RWPE1 (cell line): ENCODE results near the gene MAP4K3.
"Not testable (repeated sequence)": the region's sequence is repeated elsewhere in the genome, so short reads cannot be mapped to it uniquely, and the experiment has no call there.

ENCODE experiments used
- CTCF ChIA-PET: fragments of 350-600 bp; sonication (Branson Sonifier 250); formaldehyde crosslinking; extraction: SDS; loops from one replicate; lab custom pipeline; 2021; lab: Yijun Ruan, JAX
- POLR2A ChIA-PET: fragments of 400-600 bp; formaldehyde crosslinking; extraction: SDS; loops from one replicate; lab custom pipeline; 2020; ENCODE audit warnings: antibody characterized with exemption; ENCODE audit not compliant: low non-redundant PET; lab: Yijun Ruan, JAX
- DNase-seq: peaks from one replicate; pipeline ENCODE4 v3.0.0; 2012; ENCODE audit warnings: low spot score
- H3K27ac ChIP-seq: fragments of 450-650 bp; 2 replicates; pipeline ENCODE4 v1.5.1; 2017
- TF ChIP-seq, protein P1 (sequence below): fragments of 450-650 bp; conservative IDR thresholded peaks from 2 replicates; pipeline ENCODE4 v1.5.1; 2017; ENCODE audit warnings: low read depth, mild to moderate bottlenecking

Gene MAP4K3

GRCh38 chr2:39373181-39373802 lies 63.8 kb downstream of the MAP4K3 start:
- H3K27ac ChIP-seq = no peak overlapping the region
- no peak for DNase-seq
- TF ChIP-seq, protein P1, sequence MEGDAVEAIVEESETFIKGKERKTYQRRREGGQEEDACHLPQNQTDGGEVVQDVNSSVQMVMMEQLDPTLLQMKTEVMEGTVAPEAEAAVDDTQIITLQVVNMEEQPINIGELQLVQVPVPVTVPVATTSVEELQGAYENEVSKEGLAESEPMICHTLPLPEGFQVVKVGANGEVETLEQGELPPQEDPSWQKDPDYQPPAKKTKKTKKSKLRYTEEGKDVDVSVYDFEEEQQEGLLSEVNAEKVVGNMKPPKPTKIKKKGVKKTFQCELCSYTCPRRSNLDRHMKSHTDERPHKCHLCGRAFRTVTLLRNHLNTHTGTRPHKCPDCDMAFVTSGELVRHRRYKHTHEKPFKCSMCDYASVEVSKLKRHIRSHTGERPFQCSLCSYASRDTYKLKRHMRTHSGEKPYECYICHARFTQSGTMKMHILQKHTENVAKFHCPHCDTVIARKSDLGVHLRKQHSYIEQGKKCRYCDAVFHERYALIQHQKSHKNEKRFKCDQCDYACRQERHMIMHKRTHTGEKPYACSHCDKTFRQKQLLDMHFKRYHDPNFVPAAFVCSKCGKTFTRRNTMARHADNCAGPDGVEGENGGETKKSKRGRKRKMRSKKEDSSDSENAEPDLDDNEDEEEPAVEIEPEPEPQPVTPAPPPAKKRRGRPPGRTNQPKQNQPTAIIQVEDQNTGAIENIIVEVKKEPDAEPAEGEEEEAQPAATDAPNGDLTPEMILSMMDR = no peak
- ChIA-PET POLR2A (no interaction called here), CTCF (no interaction called here)

DNA sequence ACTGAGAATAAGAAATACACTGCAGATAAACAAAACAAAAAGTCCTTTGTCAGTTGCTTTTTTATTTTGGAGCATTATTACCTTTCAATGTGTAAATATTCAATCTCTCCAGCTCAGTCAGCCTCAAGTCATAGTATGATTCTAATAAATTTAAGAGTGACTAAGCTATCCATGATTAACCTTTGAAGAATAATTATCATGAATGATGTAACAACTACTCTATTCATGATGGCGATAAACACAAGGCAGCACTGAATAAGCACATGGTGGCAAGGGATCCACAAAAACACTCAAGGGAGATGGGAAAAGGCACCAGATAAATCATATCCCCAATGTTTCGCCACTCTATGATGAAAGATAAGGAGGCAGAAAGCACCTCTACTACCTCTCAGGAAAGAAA lies 67.0 kb downstream of the MAP4K3 start:
- POLR2A ChIA-PET = no interaction called here
- CTCF ChIA-PET = no interaction called here
- no peak overlapping the region for H3K27ac ChIP-seq
- no peak for DNase-seq
- TF ChIP-seq, protein P1 = no peak

DNA sequence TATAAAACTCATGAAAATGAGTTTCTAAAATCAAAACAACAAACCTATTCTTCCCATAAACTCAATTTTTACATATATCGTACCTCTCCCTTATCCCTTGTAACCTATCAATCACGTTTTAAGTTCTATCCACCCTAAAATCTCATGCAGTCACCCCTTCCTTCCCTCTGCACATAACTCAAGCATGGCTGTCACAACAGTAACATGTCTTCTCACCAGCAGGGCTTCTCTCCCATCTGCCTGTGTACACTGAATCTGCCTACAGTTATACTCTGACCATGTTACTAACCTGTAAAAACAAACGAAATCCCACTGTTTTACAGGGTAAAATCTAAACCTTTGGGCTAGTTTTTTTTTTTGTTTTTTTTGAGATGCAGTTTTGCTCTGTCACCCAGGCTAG lies 68.2 kb downstream of the MAP4K3 start:
- TF ChIP-seq, protein P1 = no peak
- ChIA-PET POLR2A (no interaction called here), CTCF (no interaction called here)
- DNase-seq = no peak
- no peak overlapping the region for H3K27ac ChIP-seq

- CTCF ChIA-PET = interaction anchor here (0.6 kb wide), 2 partner anchors 12 to 373 kb away, joined by 3 to 5 read pairs; no protein-coding TSS in a partner anchor
These were observed 68.7 kb downstream of the MAP4K3 start for GRCh38 chr2:39368376-39368775.

GRCh38 chr2:39362595-39362994 lies 74.5 kb downstream of the MAP4K3 start:
- CTCF ChIA-PET = no interaction called here
- TF ChIP-seq, protein P1 = no peak
- no peak overlapping the region for H3K27ac ChIP-seq
- no peak for DNase-seq
- POLR2A ChIA-PET = no interaction called here

More at GRCh38 chr2:39368376-39368775, 68.7 kb downstream of the MAP4K3 start:
- H3K27ac ChIP-seq = no peak overlapping the region
- POLR2A ChIA-PET = no interaction called here
- no peak for DNase-seq
- TF ChIP-seq, protein P1 = no peak

GRCh38 chr2:39361511-39361910 lies 75.6 kb downstream of the MAP4K3 start:
- POLR2A ChIA-PET = no interaction called here
- DNase-seq = no peak
- TF ChIP-seq, protein P1 = no peak
- no peak overlapping the region for H3K27ac ChIP-seq
- CTCF ChIA-PET = no interaction called here

- POLR2A ChIA-PET, CTCF ChIA-PET, H3K27ac ChIP-seq, DNase-seq: not testable (repeated sequence)
These were observed 76.7 kb downstream of the MAP4K3 start for GRCh38 chr2:39360342-39360741.
